HG03571 (cell line): ENCODE data around the gene TSPO.

Experiments
- ATAC-seq: cut with Tn5 transposase; IDR thresholded peaks from one replicate; pipeline ENCODE4 v1.9.1; 2021; ENCODE audit not compliant: unreplicated experiment

Gene TSPO

DNA sequence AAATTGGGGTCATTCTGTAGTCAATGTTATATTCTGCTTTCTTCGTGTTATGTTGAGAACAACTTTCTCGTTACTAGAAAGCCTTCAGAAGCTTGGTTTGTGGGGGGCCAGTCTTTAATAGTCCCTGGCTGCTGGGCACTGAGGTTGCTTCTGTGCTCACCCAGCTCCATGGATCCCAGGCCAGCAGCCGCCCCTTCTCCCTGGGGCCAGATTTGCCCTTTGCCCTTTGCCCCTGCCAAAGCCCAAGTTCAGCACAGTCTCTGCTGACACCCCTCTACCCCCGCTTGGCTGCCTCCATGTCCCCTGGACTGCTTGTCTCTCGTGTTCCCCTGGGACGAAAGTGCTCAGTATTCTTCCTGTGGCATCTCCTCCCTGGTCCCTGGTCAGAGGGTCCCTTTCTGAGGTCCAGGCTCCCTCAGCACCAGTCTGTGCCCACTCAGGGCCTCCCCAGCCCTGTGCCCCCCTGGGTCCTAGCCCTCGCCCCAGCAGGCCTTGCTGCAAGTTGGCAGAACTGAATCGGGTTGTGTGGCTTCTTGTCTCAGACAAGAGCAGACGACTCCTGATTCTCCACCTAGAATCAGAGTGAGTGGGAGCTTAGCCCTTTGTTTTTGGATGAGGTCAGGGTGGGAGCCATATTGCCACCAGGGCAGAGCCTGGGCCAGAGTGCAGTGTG, 6.7 kb downstream of the TSPO start:
- ATAC-seq: no peak

DNA sequence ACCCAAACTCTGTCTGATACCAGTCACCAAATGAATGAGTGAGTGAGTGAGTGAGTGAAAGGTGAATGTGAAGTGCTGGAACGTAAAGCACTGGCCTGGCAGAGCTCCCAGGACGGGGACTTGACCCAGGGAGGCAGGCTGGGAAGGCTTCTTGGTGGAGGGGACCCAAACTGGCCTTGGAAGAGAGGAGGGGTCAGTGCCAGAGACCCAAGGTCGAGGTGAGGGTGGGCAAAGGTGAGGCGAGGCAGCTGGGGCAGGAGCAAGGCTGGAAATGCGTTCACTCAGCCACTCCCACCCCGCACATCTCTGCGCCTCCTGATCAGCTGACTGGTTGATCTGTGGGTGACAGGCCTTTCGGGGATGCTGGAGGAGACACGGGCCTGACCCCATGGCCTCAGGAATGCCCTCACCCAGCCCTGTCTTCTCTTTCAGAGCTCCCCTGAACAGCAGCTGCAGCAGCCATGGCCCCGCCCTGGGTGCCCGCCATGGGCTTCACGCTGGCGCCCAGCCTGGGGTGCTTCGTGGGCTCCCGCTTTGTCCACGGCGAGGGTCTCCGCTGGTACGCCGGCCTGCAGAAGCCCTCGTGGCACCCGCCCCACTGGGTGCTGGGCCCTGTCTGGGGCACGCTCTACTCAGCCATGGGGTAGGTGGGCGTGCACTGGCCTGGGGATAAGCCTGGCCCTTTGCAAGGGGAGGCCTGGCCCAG, 7.6 kb downstream of the TSPO start:
- no peak for ATAC-seq

DNA sequence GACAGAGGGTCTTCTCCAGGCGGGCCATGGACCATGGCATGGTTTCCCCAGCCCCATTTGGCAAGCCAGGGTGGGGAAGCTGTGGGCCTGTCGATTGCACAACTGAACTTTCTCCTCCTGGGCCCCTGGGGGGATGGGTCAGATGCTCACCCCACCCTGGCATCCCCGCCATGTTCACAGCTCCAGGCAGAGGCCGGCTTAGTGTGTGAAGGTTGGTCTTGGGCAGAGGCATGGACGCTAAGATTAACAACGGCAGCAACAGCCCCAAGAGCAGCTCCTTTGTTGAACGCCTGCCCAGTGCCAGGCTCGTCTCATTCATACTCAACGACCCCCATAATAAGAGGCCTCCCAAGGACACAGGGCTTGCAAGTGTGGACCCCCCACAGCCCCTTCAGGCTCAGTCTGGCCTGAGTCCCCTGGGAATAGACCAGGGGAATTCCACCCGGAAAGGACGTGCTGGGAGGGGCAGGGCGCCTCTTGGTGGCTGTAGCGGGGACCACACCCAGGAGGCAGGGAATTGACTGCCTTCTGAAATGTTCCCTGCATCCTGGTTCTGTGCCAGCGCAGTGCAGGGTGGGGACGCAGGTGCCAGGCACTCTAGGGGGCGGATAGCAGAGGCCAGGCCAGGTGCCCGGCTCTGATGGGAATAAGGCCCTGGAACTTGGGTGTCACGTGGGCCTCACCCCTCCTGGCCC, 8.3 kb downstream of the TSPO start:
- no peak for ATAC-seq

DNA sequence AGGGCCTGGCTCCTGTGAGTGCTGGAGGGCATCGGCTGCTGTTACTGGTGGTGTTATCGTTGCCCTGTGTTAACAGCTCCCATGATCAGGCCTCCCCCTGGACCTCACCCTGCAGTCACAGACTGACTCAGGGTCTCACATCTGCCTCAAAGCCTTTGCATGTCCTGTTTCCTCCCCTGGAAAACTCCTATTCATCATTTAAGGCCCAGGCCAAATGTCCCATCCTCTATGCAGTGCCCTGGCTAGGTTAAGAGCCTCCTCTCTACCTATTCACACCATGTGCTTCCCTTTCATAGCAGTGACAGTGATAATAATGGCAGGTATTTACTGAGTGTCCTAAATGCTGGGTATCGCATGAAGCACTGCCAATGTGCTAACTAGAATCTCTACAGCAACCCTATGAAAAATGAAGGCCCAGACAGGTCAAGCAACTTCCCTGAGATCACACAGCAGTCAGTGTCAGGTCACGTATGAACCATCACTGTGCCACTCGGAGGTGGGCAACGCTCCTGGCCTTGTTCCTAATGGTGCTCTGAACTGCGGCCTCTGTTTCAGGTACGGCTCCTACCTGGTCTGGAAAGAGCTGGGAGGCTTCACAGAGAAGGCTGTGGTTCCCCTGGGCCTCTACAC, 9.3 kb downstream of the TSPO start:
- ATAC-seq: no peak

DNA sequence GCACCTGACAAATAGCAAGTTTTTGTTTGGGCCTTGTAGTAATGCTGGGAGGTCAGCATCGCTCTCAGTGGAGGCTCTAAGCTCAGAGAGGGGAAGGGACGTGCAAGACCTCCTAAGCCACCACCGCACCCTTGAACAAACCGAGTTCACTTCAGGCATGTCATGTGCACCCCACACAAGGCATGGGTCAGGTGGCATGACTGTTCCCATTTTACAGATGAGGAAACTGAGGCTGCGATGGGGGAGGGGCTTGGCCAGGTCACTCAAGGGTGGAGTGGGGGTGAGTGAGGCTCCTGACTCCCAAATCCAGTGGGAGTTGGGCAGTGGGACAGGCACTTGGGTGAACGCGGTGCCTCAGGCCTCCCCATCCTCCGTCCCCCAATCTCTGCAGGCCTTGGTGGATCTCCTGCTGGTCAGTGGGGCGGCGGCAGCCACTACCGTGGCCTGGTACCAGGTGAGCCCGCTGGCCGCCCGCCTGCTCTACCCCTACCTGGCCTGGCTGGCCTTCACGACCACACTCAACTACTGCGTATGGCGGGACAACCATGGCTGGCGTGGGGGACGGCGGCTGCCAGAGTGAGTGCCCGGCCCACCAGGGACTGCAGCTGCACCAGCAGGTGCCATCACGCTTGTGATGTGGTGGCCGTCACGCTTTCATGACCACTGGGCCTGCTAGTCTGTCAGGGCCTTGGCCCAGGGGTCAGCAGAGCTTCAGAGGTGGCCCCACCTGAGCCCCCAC, 11.2 kb downstream of the TSPO start:
- ATAC-seq: no peak

DNA sequence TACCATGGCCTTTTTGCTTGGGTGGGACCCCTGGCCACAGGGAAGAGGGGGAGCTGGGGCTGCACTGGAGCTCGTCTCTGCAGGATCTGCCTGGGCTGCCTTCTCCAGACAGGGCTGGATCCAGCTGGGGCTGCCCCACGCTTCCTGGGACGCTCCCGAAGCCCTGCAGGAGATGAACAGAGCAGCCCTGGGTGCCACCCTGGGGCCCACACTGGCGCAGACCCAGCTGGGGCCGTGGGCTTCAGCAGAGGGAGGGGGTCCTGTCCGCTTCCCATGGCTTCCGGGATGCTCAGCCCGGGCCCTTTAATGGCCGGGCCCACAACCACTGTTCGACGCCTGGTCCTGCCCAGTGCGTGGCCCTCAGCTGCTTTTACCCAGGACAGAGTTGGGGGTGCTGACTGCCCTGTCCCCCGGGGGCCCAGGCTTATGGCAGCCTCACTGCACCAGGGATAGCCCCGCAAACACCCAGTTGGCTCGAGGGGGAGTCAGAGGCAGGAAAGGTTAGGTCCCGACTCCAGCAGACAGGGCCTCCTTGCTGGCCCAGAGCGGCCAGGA, 12.0 kb downstream of the TSPO start:
- no peak for ATAC-seq

DNA sequence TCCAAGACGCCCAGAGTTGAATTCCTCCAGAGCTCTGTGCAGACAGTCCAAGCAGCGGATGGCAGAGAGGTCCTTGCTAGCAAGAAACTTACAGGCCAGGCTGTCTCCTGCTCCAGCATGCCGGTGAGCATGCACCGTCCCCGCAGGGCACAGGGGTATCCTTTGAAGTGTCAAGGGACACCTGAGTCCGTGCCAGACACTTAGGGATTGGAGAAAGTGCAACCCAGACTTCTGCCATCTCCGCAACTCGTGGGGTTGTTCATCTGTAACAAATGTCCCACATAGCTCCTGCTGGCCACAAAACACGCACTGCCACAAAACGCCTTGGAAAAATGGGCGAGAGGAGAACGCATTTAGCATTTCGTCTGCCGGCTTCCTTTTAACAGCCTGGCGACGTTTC, 13.3 kb downstream of the TSPO start:
- no peak for ATAC-seq

DNA sequence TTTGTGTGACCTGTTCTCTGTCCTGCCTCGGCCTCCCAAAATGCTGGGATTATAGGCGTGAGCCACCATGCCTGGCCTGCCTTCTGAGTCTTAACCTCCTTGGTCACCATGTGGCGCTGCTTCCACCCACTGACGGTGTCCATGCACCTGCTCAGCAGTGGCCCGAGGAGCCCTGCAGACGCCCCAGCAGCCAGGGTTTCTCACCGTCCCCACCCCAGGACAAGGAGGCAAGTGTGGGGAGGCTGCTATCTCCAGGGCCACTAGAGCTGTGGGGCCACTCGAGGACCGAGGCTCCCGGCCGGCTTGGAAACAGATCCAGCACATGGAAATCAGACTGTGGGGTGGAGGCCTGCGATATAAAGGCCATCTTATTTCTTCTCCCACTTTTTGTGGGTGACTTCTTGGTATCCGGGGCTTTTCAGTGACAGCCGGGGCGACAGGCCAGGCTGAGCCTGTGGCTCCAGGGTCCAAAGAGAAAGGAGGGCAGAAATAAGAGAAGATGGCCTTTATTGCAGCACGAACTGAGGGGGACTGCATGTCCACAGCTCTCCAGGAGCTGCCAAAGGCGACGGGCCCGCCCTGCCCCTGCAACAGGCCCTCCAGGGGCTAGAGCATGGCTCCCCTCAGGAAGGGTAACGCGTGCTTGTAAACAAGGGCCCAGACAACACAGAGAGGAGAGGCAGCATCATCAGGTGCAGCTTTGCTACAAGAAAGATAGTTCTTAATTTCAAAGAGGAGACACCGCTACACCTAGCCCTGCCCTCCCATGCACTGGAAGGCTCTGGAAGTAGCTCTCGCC, 15.0 kb downstream of the TSPO start:
- no peak for ATAC-seq

DNA sequence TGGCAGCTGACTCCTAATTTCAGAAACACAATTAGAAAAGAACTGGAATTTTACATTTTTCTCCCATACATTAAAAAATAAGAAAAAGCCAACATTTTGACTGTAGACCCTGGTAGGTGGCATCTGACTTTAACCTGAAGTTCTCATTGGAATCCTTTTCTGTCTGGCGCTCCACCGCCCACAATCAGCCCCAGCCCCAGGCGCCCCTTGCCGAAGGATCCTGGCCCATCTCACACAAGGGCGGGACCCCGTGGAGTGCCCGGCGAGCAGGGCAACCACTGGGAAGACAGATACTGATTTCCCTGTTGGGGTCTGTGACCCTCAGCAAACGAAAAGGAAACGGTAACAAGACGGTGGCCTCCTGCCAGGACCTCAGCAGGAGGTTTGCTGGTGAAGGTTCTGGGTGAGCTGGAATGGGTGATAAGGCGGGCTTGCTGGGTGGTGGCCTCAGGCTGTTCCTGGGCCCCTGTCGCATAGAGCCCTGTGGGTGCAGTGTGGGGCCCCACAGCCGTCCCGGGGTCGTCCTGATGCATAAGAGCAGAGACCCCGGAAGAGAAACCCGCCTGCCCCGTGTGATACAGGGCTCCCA, 15.7 kb downstream of the TSPO start:
- ATAC-seq: no peak

DNA sequence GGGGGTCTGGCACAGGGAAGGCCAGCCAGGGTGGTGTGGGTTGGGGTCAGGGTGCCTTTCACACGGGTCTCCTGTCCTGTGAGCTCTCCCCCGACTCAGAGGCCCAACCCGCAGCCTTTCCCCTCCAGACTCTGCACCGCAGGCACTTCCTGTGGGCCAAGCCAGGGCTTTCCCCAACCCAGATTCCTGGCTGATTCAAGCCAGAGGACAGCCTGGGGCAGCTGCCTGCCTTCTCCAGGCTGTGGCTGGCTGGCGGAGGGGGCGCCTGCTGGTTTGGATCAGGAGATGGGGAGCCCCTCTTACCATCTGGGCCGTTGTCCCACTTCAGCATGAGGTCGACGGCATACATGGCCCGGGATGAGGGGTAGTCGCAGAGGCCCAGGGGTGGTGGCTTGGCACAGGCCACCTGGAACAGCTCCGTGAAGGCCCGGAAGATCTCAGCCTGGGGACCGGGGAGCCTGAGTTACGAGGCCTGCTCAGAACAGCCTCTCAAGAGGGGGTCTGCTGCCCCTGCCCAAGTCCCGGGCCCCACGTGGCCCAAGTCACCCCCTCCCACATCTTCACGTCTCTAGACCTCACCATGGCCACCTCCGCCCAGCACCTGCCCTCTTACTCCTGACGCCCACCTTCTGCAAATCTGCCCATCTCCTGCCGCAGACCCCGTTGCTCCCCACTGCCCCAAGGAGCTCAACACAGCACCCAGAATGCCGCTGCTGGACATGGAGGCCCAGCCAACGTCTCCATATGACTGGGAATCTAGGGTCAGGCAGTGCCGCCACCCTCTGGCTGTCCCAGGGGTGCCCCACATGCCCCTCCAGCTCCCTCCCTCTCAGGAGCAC, 17.3 kb downstream of the TSPO start:
- no peak for ATAC-seq

DNA sequence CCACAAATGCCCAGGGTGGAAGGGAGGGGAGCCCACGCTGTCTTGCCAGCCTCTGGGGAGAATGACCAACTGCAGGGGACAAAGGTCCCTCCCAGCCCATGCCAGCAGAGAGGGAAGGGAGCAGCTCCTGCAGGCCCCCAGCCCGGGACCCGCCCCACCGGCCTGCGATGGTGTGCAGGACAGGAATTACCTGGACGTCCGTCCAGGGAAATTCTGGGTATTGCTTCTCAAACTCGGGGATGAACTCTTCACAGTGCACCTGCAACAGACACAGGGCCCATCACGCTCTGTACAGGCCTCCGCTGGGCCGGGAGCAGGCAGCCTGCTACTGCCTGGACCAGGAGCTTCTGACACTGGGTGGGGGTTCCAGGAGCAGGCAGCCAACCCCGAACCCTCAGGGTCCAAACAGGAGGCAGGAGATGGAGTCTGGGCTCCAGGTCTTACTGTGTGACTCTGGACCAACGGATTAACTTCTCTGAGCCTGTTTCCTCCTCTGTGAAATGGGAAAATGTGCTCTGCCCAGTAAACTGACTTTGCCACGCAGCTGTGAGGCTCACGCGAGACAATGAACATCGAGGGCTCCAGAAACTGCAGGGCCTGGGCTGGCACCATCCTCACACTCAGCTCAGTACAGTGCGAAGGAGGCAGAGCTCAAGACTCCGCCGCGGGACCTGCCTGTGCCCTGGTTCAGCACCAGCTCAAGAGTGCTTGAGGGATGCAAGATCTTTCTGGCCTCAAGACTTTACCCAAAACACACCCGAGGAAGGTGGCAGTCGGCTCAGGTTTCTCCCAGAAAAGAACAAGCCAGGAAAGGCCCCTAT, 18.2 kb downstream of the TSPO start:
- ATAC-seq: no peak

DNA sequence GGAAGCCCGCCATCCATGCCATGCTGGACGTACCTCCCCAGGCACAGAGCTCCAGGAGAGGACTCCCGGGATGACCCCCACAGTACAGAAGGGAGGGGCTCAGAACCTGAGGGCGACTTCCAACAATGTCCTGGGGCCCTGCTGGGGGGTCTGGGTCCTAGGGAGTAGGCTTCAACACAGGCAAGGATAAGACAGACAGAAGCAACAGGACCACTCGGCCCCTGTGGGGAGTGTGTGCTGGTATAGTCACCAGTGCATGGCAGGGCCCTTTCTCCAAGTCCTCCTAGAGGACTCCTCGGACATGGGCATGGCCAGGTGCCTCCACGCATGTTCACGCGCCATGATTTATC, 18.7 kb downstream of the TSPO start:
- ATAC-seq: no peak

DNA sequence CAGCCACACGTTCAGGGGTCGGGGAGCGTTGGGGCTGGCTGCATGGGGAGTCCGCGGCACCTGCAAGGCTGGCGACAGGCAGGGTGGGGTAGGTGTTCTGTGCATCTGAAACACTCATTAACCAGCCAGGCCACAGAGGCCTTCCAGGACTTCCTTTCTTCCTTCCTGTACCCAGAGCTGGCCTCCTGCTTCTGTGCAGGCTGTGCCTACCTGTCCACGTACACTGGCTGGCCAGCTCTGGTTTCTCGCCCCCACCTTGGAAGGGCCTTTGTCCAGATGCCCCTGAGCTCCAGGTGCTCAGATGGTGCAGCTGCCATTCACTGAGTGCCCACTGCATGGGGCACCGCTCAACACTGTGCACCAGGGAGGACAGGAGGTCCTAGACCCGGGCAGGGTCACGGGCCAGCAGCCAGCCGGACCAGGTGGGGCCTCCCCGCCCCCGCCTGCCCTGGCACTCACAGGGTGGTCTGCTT, 19.7 kb downstream of the TSPO start:
- ATAC-seq: no peak

DNA sequence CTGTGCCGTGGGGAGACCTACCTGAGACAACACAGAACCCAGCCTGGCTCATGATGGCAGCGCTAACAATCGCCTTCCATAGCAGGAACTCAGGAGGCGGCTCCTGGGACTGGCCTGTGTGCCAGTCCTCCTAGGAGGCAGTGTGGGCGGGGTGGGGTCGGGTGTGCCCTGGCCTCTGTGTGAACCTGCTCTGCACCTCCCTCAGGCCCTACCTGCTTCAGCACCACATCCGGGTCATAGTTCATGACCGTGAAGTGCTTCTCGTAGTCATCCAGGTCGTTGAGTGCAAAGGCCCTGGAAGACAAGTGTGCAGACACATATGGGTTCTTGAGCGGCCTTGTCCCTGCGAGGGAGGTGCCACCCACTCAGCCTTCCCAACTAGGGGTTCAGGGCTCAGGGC, 20.2 kb downstream of the TSPO start:
- no peak for ATAC-seq

DNA sequence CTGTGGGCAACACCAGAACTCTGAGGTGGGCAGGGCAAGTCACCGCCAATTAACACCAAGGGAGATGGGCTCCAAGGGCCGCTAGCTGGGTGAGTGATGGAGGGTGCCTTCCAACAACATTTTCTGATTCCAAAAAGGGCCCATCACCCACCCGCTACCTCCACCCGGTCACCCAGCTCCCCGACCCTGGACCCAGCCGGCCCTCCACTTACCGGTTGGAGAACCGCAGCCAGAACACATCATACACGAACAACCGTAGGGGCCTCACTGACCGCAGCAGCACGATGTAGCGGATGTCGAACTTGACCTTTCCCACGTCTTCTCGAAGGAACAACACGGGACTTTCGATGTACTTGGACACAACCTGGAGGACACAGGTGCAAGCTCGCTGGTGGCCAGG, 20.8 kb downstream of the TSPO start:
- no peak for ATAC-seq

DNA sequence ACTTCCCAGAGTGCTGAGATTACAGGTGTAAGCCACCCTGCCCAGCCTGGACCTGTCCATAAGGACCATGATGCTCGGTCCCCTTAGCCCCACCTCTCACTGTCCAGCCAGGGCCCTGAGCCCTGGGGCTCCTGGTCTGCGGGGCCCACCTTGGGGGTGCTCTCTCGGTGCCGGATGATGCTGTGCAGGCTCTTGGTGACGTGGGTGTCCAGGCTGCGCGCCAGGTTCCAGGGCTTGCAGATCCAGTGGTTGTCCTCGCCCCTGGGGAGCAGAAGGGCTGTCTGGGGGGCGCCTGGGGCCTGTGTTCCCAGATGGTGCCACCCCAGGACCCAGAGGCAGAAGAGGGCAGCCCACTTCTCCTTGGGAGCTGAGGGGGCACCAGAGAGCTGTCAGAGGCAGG, 22.2 kb downstream of the TSPO start:
- ATAC-seq: no peak

DNA sequence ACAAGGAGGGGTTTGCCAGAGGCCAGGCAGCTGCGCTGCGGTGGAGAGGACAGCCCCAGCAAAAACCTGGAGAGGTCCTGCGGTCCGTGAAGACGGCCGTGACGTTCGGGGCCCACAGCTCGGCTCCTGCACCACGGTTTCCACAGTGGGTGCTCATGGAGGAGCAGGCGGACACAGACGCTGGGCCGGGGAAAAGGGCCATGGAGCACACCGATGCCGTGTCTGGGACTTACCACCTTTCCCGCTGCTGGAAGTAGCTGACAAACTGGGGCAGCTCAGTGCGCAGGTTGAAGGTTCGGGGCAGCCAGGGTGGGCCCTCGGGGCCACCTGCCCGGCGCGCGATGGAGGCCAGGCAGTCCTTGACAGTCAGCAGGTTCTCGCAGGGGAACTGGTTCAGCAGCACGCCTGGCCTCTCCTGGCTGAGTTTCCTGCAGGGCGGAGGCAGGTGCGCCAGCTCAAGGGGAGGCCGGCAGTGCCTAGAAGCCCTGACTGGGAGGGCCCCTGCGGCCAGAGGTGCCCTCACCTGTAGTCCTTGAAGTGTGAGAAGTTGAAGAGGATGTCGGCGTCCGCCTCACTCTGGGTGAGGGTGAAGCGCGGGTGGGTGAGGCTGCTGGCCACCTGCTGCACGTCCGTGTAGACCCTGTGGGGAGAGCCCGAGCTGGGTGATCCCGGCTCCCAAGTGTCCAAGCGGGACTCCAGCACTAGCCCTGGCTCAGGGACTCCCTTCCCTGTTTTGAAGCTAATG, 22.8 kb downstream of the TSPO start:
- ATAC-seq: no peak
